CD4-positive, CD25-positive, alpha-beta regulatory T cell (primary cell): ENCODE results near the gene PSMA7. TPM values are rescaled to one million over a fixed set of nuclear protein-coding genes. Genes with fewer than 3 reads are reported as not detected.
"Not testable (repeated sequence)": the region's sequence is repeated elsewhere in the genome, so short reads cannot be mapped to it uniquely, and the experiment has no call there.

Source experiments
- ATAC-seq, 2 donors: fragments of 150-1000 bp; cut with Tn5 transposase; one replicate each; pipeline ENCODE4 v1.10.0; 2021; ENCODE audit warnings: low read depth in 2 of 2, moderate number of reproducible peaks in 2 of 2, moderate library complexity in 1 of 2
- DNase-seq, 3 donors: peaks; one replicate each; pipeline versions ENCODE4 v3.0.0 to v3.0.0-alpha.2; 2012 to 2022; ENCODE audit warnings: mixed read lengths in 1 of 3
- H3K27ac ChIP-seq: one replicate; pipeline ENCODE4 v1.7.0; 2013; ENCODE audit warnings: mild to moderate bottlenecking, low read length; ENCODE audit not compliant: insufficient read depth, poor library complexity, severe bottlenecking
- H3K27me3 ChIP-seq: one replicate; pipeline ENCODE4 v1.7.0; 2013; ENCODE audit warnings: low read length; ENCODE audit not compliant: control insufficient read depth, insufficient read depth
- H3K36me3 ChIP-seq: one replicate; pipeline ENCODE4 v1.7.0; 2013; ENCODE audit warnings: mild to moderate bottlenecking, low read length, moderate library complexity; ENCODE audit not compliant: control insufficient read depth, insufficient read depth
- H3K4me1 ChIP-seq: 2 replicates; pipeline ENCODE4 v1.7.0; 2013; ENCODE audit warnings: mild to moderate bottlenecking, low read length; ENCODE audit not compliant: insufficient read depth, control insufficient read depth, poor library complexity, severe bottlenecking
- H3K4me3 ChIP-seq: one replicate; pipeline ENCODE4 v1.7.0; 2013; ENCODE audit warnings: low read depth, mild to moderate bottlenecking, low read length, moderate library complexity
- H3K9me3 ChIP-seq, 2 experiments: 1 replicate in 1 of 2; 2 replicates in 1 of 2; pipeline ENCODE4 v1.7.0; 2013; ENCODE audit warnings: low read length in 2 of 2, mild to moderate bottlenecking in 1 of 2, moderate library complexity in 1 of 2; ENCODE audit not compliant: control insufficient read depth in 2 of 2
- H3K27ac Mint-ChIP-seq, 3 donors: one replicate each; pipeline ENCODE4 v1.8.0; 2020 to 2022; ENCODE audit warnings: mild to moderate bottlenecking in 3 of 3, mixed read lengths in 3 of 3, moderate library complexity in 2 of 3
- H3K27me3 Mint-ChIP-seq: one replicate; pipeline ENCODE4 v1.8.0; 2022; ENCODE audit warnings: mild to moderate bottlenecking, mixed read lengths
- H3K36me3 Mint-ChIP-seq: one replicate; pipeline ENCODE4 v1.8.0; 2020; ENCODE audit warnings: mixed read lengths
- H3K4me1 Mint-ChIP-seq, 4 donors: one replicate each; pipeline ENCODE4 v1.8.0; 2020 to 2022; ENCODE audit warnings: mixed read lengths in 4 of 4, mild to moderate bottlenecking in 1 of 4
- H3K4me3 Mint-ChIP-seq, 4 donors: one replicate each; pipeline ENCODE4 v1.8.0; 2020 to 2022; ENCODE audit warnings: mild to moderate bottlenecking in 4 of 4, mixed read lengths in 4 of 4, moderate library complexity in 3 of 4
- H3K9me3 Mint-ChIP-seq, 7 donors: one replicate each; pipeline ENCODE4 v1.8.0; 2020 to 2022; ENCODE audit warnings: mixed read lengths in 7 of 7, mild to moderate bottlenecking in 3 of 7, moderate library complexity in 2 of 7
- polyA plus RNA-seq, 4 donors: library from polyadenylated mRNA; unstranded; fragments of 300-500 nt; fragmentation: Illumina TruSeq; gene quantifications; one replicate each; pipeline ENCODE4 v1.2.3, GENCODE V29; 2021
- total RNA-seq: library from RNA; stranded (reverse); gene quantifications from one replicate; pipeline ENCODE4 v1.2.3, GENCODE V29; 2022

Gene PSMA7
- total and polyA plus RNA-seq, 5 donors from 2014 or later: 172 to 670 (median 553) TPM

DNA sequence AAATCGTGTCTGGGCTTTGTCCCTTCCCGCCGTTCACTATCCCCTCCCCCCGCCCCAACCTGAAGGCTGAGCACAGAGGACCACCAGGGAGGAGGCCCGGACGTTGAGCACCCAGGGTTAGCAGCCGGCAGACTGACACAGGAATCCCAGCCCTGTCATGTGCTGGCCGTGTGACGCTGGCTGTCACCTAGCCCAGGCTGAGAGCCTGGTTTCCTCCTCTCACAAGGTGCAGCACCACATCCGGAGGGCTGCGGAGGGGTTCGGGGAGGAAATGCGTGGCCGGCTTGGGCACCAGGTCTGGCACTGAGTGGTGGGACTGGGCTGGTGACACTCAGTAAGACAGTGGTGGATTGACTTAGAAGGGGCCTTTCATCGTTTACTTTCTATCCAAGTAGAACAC lies 25.5 kb downstream of the PSMA7 start:
- Histone ChIP-seq H3K4me3 (peak overlapping the region; percentile 23), H3K27me3 (no peaks in the 10 kb centered on the region), H3K36me3 (no peaks in the 10 kb centered on the region), H3K9me3 (peaks cover 7 to 24% of the 10 kb centered on the region in 2 experiments), H3K27ac (peak overlapping the region; percentile 53), H3K4me1 (peaks cover 33% of the 10 kb centered on the region)
- Mint-ChIP-seq H3K27ac (peak overlapping the region in 2 of 3 donors; percentile 89 to 92), H3K36me3 (no peaks in the 10 kb centered on the region), H3K27me3 (peaks cover 7% of the 10 kb centered on the region), H3K4me1 (peaks cover 4 to 40% (median 19%) of the 10 kb centered on the region in 4 donors), H3K9me3 (peaks cover 0 to 9% (median 0%) of the 10 kb centered on the region in 7 donors), H3K4me3 (peak overlapping the region; percentile 74 to 88 (median 75))
- peak; percentile 32 to 49 for ATAC-seq
- DNase-seq: peak; percentile 58 to 89 (median 88)

DNA sequence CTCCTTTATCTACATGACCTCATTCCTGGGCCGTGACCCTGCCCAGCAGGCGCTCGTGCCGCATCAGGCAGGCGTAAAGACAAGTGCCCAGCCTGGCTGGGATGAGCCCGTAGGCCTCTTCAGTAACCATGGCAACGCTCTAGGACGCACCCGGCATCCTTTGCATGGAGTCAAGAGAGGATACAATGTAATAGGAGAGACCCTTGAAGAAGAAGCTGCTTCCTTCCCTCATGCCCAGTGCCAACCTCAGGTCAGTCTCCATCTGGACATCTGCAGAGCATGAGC lies 25.9 kb downstream of the PSMA7 start:
- Histone ChIP-seq H3K27me3 (no peaks in the 10 kb centered on the region), H3K9me3 (peaks cover 11 to 27% of the 10 kb centered on the region in 2 experiments), H3K36me3 (no peaks in the 10 kb centered on the region), H3K4me3 (peak overlapping the region; percentile 23), H3K4me1 (peaks cover 33% of the 10 kb centered on the region), H3K27ac (peak overlapping the region; percentile 53)
- Mint-ChIP-seq H3K36me3 (no peaks in the 10 kb centered on the region), H3K27ac (peak overlapping the region; percentile 79 to 92 (median 89)), H3K4me1 (peaks cover 4 to 40% (median 19%) of the 10 kb centered on the region in 4 donors), H3K4me3 (peak overlapping the region; percentile 10 to 88 (median 74)), H3K27me3 (peaks cover 7% of the 10 kb centered on the region), H3K9me3 (peaks cover 0 to 11% (median 1%) of the 10 kb centered on the region in 7 donors)
- no peak for ATAC-seq
- no peak for DNase-seq

DNA sequence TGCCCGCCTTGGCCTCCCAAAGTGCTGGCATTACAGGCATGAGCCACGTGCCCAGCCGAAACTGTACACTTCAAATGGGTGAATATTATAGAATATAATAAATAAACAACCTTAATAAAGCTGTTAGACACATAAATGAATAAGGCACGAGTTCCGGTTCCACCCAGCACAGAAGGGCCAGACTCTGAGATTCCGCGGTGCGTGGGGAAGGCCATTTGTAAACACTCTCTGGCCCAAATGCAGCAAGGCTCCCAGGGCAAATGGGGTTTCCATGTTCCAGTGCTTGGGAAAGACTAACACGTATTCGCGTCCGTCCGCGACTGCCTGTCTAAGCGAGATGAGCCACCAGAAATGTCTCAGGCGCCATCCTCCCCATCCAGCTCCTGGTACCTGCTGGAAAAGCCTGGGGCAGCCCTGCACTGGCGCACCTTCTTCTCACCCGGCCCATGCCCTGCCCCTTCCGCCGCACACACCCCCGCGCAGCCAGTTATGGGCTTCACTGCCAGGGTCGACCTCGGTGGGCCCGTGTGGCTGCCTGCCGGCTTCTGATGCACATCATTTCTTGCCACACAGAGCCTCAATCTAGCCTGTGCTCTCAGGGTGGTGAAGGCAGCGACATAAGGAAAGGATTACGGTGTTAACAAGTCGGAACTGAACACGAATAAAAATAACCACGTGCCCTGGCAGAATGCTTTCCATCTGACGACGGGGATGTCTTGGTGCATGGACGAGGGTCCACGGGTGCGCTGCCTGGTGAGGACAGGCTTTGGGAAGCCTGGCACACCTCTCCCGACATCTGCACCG lies 26.4 kb downstream of the PSMA7 start:
- peaks cover 0 to 13% (median 3%) of the 10 kb centered on the region in 7 donors for H3K9me3 Mint-ChIP-seq
- peak overlapping the region; percentile 79 to 92 (median 89) for H3K27ac Mint-ChIP-seq
- no peaks in the 10 kb centered on the region for H3K36me3 Mint-ChIP-seq
- ATAC-seq (no peak), DNase-seq (no peak)
- H3K9me3 ChIP-seq: peaks cover 12 to 32% of the 10 kb centered on the region in 2 experiments
- H3K4me1 ChIP-seq: peaks cover 32% of the 10 kb centered on the region
- H3K27me3 Mint-ChIP-seq: peaks cover 7% of the 10 kb centered on the region
- peak overlapping the region in 3 of 4 donors; percentile 10 to 88 (median 74) for H3K4me3 Mint-ChIP-seq
- no peak overlapping the region for H3K4me3 ChIP-seq
- H3K27me3 ChIP-seq: no peaks in the 10 kb centered on the region
- no peaks in the 10 kb centered on the region for H3K36me3 ChIP-seq
- peaks cover 4 to 40% (median 19%) of the 10 kb centered on the region in 4 donors for H3K4me1 Mint-ChIP-seq
- H3K27ac ChIP-seq: peak overlapping the region; percentile 14

DNA sequence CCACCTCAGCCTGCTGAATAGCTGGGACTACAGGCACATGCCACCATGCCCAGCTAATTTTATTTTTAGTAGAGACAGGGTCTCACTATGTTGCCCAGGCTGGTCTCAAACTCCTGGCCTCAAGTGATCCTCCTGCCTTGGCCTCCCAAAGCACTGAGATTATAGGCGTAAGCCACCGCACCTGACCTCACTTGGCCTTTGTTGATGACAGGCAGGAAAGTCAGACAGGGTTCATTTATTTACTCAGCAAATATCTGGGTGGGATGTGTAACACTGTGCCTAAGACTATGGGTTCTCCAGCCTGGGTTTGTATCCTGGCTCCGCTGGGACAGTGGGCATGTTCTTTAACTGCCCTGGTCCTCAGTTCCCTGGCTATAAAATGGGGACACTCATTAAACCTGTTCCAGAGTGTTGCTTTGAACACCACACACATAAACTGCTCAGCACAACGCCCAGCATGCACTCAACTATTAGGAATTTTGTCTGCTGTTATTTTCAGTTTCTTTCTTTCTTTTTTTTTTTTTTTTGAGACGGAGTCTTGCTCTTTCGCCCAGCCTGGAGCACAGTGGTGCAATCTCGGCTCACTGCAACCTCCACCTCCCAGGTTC lies 27.3 kb downstream of the PSMA7 start:
- Mint-ChIP-seq H3K4me1 (peaks cover 0 to 35% (median 15%) of the 10 kb centered on the region in 4 donors), H3K9me3 (peaks cover 0 to 18% (median 3%) of the 10 kb centered on the region in 7 donors), H3K4me3 (peak overlapping the region in 2 of 4 donors; percentile 33 to 52)
- H3K4me3 ChIP-seq, H3K27ac Mint-ChIP-seq, ATAC-seq, H3K27me3 Mint-ChIP-seq, H3K27me3 ChIP-seq, H3K36me3 ChIP-seq, H3K36me3 Mint-ChIP-seq, DNase-seq, H3K27ac ChIP-seq: not testable (repeated sequence)
- peaks cover 16 to 38% of the 10 kb centered on the region in 2 experiments for H3K9me3 ChIP-seq
- H3K4me1 ChIP-seq: peaks cover 25% of the 10 kb centered on the region

DNA sequence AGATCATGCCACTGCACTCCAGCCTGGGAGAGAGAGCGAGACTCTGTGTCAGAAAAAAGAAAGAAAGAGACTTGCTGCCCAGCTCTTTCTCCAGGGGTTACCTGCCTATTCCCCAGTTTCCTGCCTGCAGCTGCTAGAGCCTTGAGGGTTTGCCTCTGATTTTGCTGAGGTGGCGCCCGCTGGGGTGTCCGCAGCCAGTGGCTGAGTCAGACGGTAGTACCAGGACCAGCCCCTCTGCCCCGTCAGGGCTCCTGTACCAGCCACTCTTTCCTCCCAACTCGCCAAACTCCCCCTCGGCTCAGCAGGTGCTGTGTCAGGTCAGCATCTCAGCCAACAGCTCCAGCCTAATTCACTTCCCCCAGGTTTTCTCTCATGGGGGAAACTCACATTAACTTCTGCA lies 28.3 kb downstream of the PSMA7 start:
- Mint-ChIP-seq H3K27me3 (peaks cover 7% of the 10 kb centered on the region), H3K27ac (no peak overlapping the region)
- no peak for DNase-seq

DNA sequence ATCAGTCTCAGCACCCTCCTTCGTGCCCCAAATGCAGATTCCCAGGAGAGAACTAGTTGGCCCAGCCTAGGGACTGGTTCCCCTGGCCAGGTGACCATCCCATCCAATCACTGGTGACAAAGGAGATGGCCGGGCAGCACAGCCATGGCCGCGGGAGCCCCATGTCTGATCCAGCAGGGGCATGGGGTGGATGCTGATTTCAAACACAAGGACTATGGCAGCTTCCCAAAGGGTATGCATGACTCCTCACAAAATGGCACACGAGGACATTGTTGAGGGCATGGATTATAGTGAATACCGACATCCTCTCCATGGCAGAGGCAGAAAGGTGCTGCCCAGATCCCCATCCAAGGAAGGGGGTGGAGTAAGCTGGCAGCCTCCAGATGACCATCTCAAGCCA lies 30.8 kb downstream of the PSMA7 start:
- Histone ChIP-seq H3K9me3 (peaks cover 36 to 71% of the 10 kb centered on the region in 2 experiments), H3K4me1 (peaks cover 8% of the 10 kb centered on the region), H3K4me3 (no peak overlapping the region), H3K36me3 (no peaks in the 10 kb centered on the region), H3K27me3 (no peaks in the 10 kb centered on the region), H3K27ac (no peak overlapping the region)
- Mint-ChIP-seq H3K27me3 (peaks cover 2% of the 10 kb centered on the region), H3K4me1 (peaks cover 0 to 7% (median 3%) of the 10 kb centered on the region in 4 donors), H3K27ac (no peak overlapping the region), H3K9me3 (peaks cover 0 to 49% (median 21%) of the 10 kb centered on the region in 7 donors), H3K4me3 (no peak overlapping the region), H3K36me3 (peaks cover 7% of the 10 kb centered on the region)
- DNase-seq (no peak), ATAC-seq (no peak)

More for the DNA sequence above, 28.3 kb downstream of the PSMA7 start:
- no peak overlapping the region for H3K27ac ChIP-seq
- H3K36me3 ChIP-seq: no peaks in the 10 kb centered on the region
- H3K27me3 ChIP-seq: no peaks in the 10 kb centered on the region
- no peak for ATAC-seq
- no peak overlapping the region for H3K4me3 ChIP-seq
- H3K4me3 Mint-ChIP-seq: peak overlapping the region in 1 of 4 donors; percentile 31
- H3K9me3 Mint-ChIP-seq: peaks cover 0 to 26% (median 7%) of the 10 kb centered on the region in 7 donors
- no peaks in the 10 kb centered on the region for H3K36me3 Mint-ChIP-seq
- peaks cover 25% of the 10 kb centered on the region for H3K4me1 ChIP-seq
- H3K4me1 Mint-ChIP-seq: peaks cover 0 to 27% (median 13%) of the 10 kb centered on the region in 4 donors
- H3K9me3 ChIP-seq: peaks cover 20 to 46% of the 10 kb centered on the region in 2 experiments

DNA sequence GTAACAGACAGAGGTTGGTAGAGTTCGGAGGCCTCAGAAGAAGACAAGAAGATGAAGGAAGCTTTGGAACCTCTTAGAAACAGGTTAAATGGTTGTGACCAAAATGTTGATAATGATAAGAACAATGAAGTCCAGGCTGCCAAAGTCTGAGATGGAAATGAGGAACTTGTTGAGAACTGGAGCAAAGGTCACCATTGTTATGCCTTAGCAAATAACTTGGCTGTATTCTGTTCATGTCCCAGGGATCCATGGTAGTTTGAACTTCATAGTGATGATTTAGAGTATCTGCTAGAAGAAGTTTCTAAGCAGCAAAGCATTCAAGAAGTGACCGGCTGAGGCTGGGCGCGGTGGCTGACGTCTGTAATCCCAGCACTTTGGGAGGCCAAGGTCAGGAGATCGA lies 32.0 kb downstream of the PSMA7 start:
- peaks cover 7% of the 10 kb centered on the region for H3K36me3 Mint-ChIP-seq
- no peaks in the 10 kb centered on the region for H3K36me3 ChIP-seq
- DNase-seq (no peak), ATAC-seq (no peak)
- no peak overlapping the region for H3K4me3 Mint-ChIP-seq
- no peaks in the 10 kb centered on the region for H3K27me3 ChIP-seq
- H3K4me1 ChIP-seq: no peaks in the 10 kb centered on the region
- peak overlapping the region in 1 of 3 donors; percentile 87 for H3K27ac Mint-ChIP-seq
- peaks cover 0 to 2% (median 0%) of the 10 kb centered on the region in 4 donors for H3K4me1 Mint-ChIP-seq
- H3K27ac ChIP-seq: no peak overlapping the region
- no peak overlapping the region for H3K4me3 ChIP-seq
- H3K9me3 Mint-ChIP-seq: peaks cover 0 to 59% (median 22%) of the 10 kb centered on the region in 7 donors
- H3K9me3 ChIP-seq: peaks cover 37 to 83% of the 10 kb centered on the region in 2 experiments
- no peaks in the 10 kb centered on the region for H3K27me3 Mint-ChIP-seq
